ENCODE data around the gene GRID2.

DNA sequence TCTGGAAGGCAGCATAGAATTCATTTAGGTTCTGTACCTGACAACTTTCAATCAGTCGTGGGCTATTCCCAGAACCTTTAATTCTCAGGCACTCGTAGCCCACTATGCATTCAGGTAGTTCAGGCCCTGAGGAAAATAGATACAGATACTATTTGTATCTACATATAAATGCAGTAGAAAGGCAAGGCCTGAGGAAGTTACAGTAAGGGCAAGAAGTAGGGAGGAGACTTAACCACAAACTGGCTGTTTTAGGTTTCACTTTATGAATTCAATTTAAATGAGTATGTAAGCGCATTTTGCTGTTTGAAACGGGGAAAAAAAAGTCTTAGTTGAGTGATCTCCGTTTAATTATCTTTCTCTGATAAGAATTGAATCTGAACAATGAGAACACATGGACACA is 995.4 kb downstream of the GRID2 start:
- TF ChIP-seq, protein P1, sequence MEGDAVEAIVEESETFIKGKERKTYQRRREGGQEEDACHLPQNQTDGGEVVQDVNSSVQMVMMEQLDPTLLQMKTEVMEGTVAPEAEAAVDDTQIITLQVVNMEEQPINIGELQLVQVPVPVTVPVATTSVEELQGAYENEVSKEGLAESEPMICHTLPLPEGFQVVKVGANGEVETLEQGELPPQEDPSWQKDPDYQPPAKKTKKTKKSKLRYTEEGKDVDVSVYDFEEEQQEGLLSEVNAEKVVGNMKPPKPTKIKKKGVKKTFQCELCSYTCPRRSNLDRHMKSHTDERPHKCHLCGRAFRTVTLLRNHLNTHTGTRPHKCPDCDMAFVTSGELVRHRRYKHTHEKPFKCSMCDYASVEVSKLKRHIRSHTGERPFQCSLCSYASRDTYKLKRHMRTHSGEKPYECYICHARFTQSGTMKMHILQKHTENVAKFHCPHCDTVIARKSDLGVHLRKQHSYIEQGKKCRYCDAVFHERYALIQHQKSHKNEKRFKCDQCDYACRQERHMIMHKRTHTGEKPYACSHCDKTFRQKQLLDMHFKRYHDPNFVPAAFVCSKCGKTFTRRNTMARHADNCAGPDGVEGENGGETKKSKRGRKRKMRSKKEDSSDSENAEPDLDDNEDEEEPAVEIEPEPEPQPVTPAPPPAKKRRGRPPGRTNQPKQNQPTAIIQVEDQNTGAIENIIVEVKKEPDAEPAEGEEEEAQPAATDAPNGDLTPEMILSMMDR (IDR thresholded peaks at IDR 0.05 in 2 of 3, conservative IDR thresholded peaks at IDR 0.05 in 1 of 3; ENCODE audit: insufficient read depth in 2 of 3, low read depth in 1 of 3, low read length in 3 of 3), result no peak
- no peak for TF ChIP-seq PHB2 (IDR thresholded peaks at IDR 0.05; ENCODE audit: low read depth)
- no peak for TF ChIP-seq ZNF274 (IDR thresholded peaks at IDR 0.05; ENCODE audit: borderline replicate concordance, low read depth, low read length)
- TF ChIP-seq POLR2AphosphoS5 (IDR thresholded peaks at IDR 0.05; ENCODE audit: control insufficient read depth, insufficient read depth, low read depth, low read length), result no peak
- TF ChIP-seq NR2C2 (CRISPR knock-in tag; IDR thresholded peaks at IDR 0.05), result no peak
- TF ChIP-seq NR2C2 (tag; IDR thresholded peaks at IDR 0.05), result no peak
- no peak for TF ChIP-seq YY1 (IDR thresholded peaks at IDR 0.05; ENCODE audit: borderline replicate concordance in 1 of 3, control insufficient read depth in 1 of 3, extremely low read depth in 1 of 3, insufficient read depth in 3 of 3, insufficient read length in 1 of 3, insufficient replicate concordance in 2 of 3, low read depth in 1 of 3, low read length in 2 of 3)
- no peak for TF ChIP-seq SMAD1 (IDR thresholded peaks at IDR 0.05; ENCODE audit: low read depth, low read length, partially characterized antibody)
- no peak for TF ChIP-seq TAF1 (IDR thresholded peaks at IDR 0.05; ENCODE audit: control insufficient read depth, extremely low read depth, insufficient read depth, low read length, severe bottlenecking)
- TF ChIP-seq ZNF175 (CRISPR knock-in tag; IDR thresholded peaks at IDR 0.05; ENCODE audit: low read depth), result no peak
- no peak for TF ChIP-seq EP300 (IDR thresholded peaks at IDR 0.05; ENCODE audit: low read length)
